SH-SY5Y (cell line): ENCODE results near the gene CABP7.

Source experiments
- GATA2 ChIP-seq: IDR thresholded peaks from 2 replicates; pipeline ENCODE4 v1.6.1; 2011; ENCODE audit warnings: mild to moderate bottlenecking, low read depth, low read length
- GATA3 ChIP-seq: IDR thresholded peaks from 2 replicates; pipeline ENCODE4 v1.6.1; 2011; ENCODE audit warnings: low read depth, mild to moderate bottlenecking, low read length, moderate library complexity

GRCh38 chr22:29756341-29756740 is 36.5 kb downstream of the CABP7 start:
- TF ChIP-seq GATA3 (no peak), GATA2 (no peak)
